ENCODE results near the gene ZNF506. TPM values are rescaled to one million over a fixed set of nuclear protein-coding genes. Genes with fewer than 3 reads are reported as not detected.
"Not testable (repeated sequence)": the region's sequence is repeated elsewhere in the genome, so short reads cannot be mapped to it uniquely, and the experiment has no call there.

ZNF506 gene
- total RNA-seq, 1 experiment from 2014 or later = 3.0 TPM

GRCh38 chr19:19769971-19770370, 51.6 kb downstream of the ZNF506 start:
- not testable (repeated sequence) for H3K27ac Mint-ChIP-seq; H3K9ac ChIP-seq (ENCODE audit: extremely low read depth, insufficient read length, low read length); H2BK20ac ChIP-seq (ENCODE audit: low read depth, low read length, poor library complexity, severe bottlenecking); H2BK15ac ChIP-seq (ENCODE audit: low read depth, low read length); DNase-seq; H3K79me2 ChIP-seq (ENCODE audit: insufficient read depth, low read length); H3K27me3 Mint-ChIP-seq (ENCODE audit: low read depth); H3K14ac ChIP-seq (ENCODE audit: insufficient read depth, low read length); H4K8ac ChIP-seq (replicated peaks; ENCODE audit: insufficient read length, low read depth, low read length); H3K36me3 Mint-ChIP-seq (ENCODE audit: insufficient read depth in 1 of 3, low read depth in 3 of 3); H3K4me1 Mint-ChIP-seq; H3K56ac ChIP-seq (ENCODE audit: insufficient read length, low read depth, low read length); H2AK5ac ChIP-seq (ENCODE audit: insufficient read length, low read length); H4K91ac ChIP-seq (ENCODE audit: insufficient read length, low read depth, low read length); H2BK5ac ChIP-seq (ENCODE audit: insufficient read length, low read length); H3K23me2 ChIP-seq (ENCODE audit: insufficient read length, low read depth, low read length, poor library complexity, severe bottlenecking); H3K27me3 ChIP-seq (ENCODE audit: insufficient read depth, low read length); H3K9me3 ChIP-seq (ENCODE audit: control insufficient read depth, low read depth, low read length); H3K79me1 ChIP-seq (ENCODE audit: insufficient read depth, low read depth, low read length, poor library complexity, severe bottlenecking); H3K4me1 ChIP-seq (ENCODE audit: insufficient read depth, low read length); H3K4ac ChIP-seq (ENCODE audit: low read depth, low read length); H3T11ph ChIP-seq (ENCODE audit: low read length); H3K4me2 ChIP-seq (ENCODE audit: insufficient read depth, insufficient read length, low read length); H4K5ac ChIP-seq (ENCODE audit: insufficient read length, low read depth, low read length); H2AFZ ChIP-seq (ENCODE audit: low read length); H4K20me1 ChIP-seq (ENCODE audit: control insufficient read depth, insufficient read depth, insufficient read length); H2BK12ac ChIP-seq (ENCODE audit: insufficient read length, low read depth, low read length); H3K18ac ChIP-seq (ENCODE audit: insufficient read length, low read depth, low read length); H2BK120ac ChIP-seq (ENCODE audit: low read depth, low read length, poor library complexity, severe bottlenecking); H3K27ac ChIP-seq (ENCODE audit: insufficient read length, low read depth, low read length); H3K23ac ChIP-seq (ENCODE audit: insufficient read length, low read depth, low read length); H3K4me3 Mint-ChIP-seq
- WGBS (ENCODE audit: extremely low coverage, insufficient read length, low lambda C conversion rate) = 98% methylated on average over 2 of the region's 28 CpGs
- H3K9me3 Mint-ChIP-seq = peaks cover 25 to 26% of the 10 kb centered on the region in 2 experiments
